HCT116 (cell line): ENCODE data around the gene CDH16. TPM values are rescaled to one million over a fixed set of nuclear protein-coding genes. Genes with fewer than 3 reads are reported as not detected.

ENCODE experiments used
- ATAC-seq: fragments of 200-7000 bp; cut with Tn5 transposase; 2 replicates; pipeline ENCODE4 v1.9.1; 2020; ENCODE audit warnings: mild to moderate bottlenecking, moderate library complexity
- BruUV-seq: library from RNA; stranded (reverse); fragments of 400-500 nt; replicated peaks from 2 replicates; lab custom pipeline; 2021; lab: Mats Ljungman, UMichigan
- CTCF ChIA-PET: fragments of 300-600 bp; sonication (Branson Sonifier 250); formaldehyde crosslinking; loops from one replicate; lab custom pipeline; 2021; ENCODE audit warnings: antibody characterized with exemption; lab: Charles Lee
- POLR2A ChIA-PET: fragments of 300-600, 350-600 bp; sonication (Branson Sonifier 250); formaldehyde crosslinking; loops from one replicate; lab custom pipeline; 2021; ENCODE audit warnings: antibody characterized with exemption; lab: Charles Lee
- RAD21 ChIA-PET, 2 experiments: fragments of 300-600 bp; sonication (Branson Sonifier 250); formaldehyde crosslinking; loops; one replicate each; lab custom pipeline; 2023; ENCODE audit warnings: low total read pairs in 2 of 2; ENCODE audit not compliant: uncharacterized antibody in 2 of 2, unreplicated experiment in 2 of 2, low non-redundant PET in 1 of 2; lab: Charles Lee
- DNase-seq: peaks from one replicate; pipeline ENCODE4 v3.0.0-alpha.2; 2010; ENCODE audit warnings: low read depth, low spot score
- H2AFZ ChIP-seq: fragments of 200-600 bp; shearing (Covaris generic), sonication (generic); 2 replicates; pipeline ENCODE4 v1.6.1; 2017; ENCODE audit warnings: low read depth, mixed run types, mixed read lengths, antibody characterized with exemption, low read length; ENCODE audit not compliant: poor library complexity, severe bottlenecking
- H3K27ac ChIP-seq: 2 replicates; pipeline ENCODE4 v1.5.1; 2012; ENCODE audit warnings: low read depth, low read length
- H3K27me3 ChIP-seq: fragments of 200-600 bp; sonication (generic); 2 replicates; pipeline ENCODE4 v1.6.1; 2016; ENCODE audit warnings: mixed run types, low read length, mixed read lengths; ENCODE audit not compliant: insufficient read depth
- H3K36me3 ChIP-seq, 2 experiments: fragments of 200-500 bp in 1 of 2; fragments of 200-600 bp in 1 of 2; sonication (Bioruptor generic) in 1 of 2; sonication (generic) in 1 of 2; 2 replicates each; pipeline versions ENCODE4 v1.5.1 to v1.6.1; 2014 to 2016; ENCODE audit warnings: low read length in 2 of 2, inconsistent platforms in 1 of 2, mixed read lengths in 1 of 2, mixed run types in 1 of 2; ENCODE audit not compliant: insufficient read depth in 2 of 2, control insufficient read depth in 1 of 2
- H3K4me1 ChIP-seq, 2 experiments: fragments of 200-600 bp in 1 of 2; sonication (generic) in 1 of 2; 2 replicates each; pipeline versions ENCODE4 v1.5.1 to v1.6.1; 2012 to 2017; ENCODE audit warnings: low read length in 2 of 2, inconsistent platforms in 1 of 2, mild to moderate bottlenecking in 1 of 2, mixed read lengths in 1 of 2, mixed run types in 1 of 2, moderate library complexity in 1 of 2; ENCODE audit not compliant: insufficient read depth in 2 of 2, control insufficient read depth in 1 of 2
- H3K4me2 ChIP-seq: fragments of 200-600 bp; sonication (generic); 2 replicates; pipeline ENCODE4 v1.6.1; 2017; ENCODE audit warnings: mixed run types, low read length, mixed read lengths
- H3K4me3 ChIP-seq, 2 experiments: fragments of 200-600 bp in 1 of 2; sonication (generic) in 1 of 2; replicated peaks in 1 of 2; 2 replicates each; pipeline ENCODE4 v1.5.1; 2011 to 2016; ENCODE audit warnings: low read length in 2 of 2, control low read depth in 1 of 2, low read depth in 1 of 2, mild to moderate bottlenecking in 1 of 2, mixed read lengths in 1 of 2, mixed run types in 1 of 2
- H3K79me2 ChIP-seq: fragments of 200-600 bp; sonication (generic); 2 replicates; pipeline ENCODE4 v1.6.1; 2017; ENCODE audit warnings: mild to moderate bottlenecking, mixed run types, low read length, moderate library complexity, mixed read lengths; ENCODE audit not compliant: insufficient read depth
- H3K9ac ChIP-seq: fragments of 200-600 bp; sonication (generic); 2 replicates; pipeline ENCODE4 v1.6.1; 2016; ENCODE audit warnings: low read length, mixed read lengths
- H3K9me2 ChIP-seq: fragments of 200-600 bp; sonication (generic), shearing (Covaris generic); 2 replicates; pipeline ENCODE4 v1.6.1; 2017; ENCODE audit warnings: mixed run types, mild to moderate bottlenecking, moderate library complexity; ENCODE audit not compliant: insufficient read depth
- H3K9me3 ChIP-seq, 2 experiments: fragments of 200-500 bp in 1 of 2; fragments of 200-600 bp in 1 of 2; sonication (Bioruptor generic) in 1 of 2; sonication (generic) in 1 of 2; 2 replicates each; pipeline ENCODE4 v1.6.1; 2014 to 2017; ENCODE audit warnings: low read length in 2 of 2, mixed read lengths in 2 of 2, inconsistent platforms in 1 of 2, low read depth in 1 of 2, mild to moderate bottlenecking in 1 of 2, mixed run types in 1 of 2, moderate library complexity in 1 of 2; ENCODE audit not compliant: control insufficient read depth in 1 of 2, insufficient read depth in 1 of 2
- H4K20me1 ChIP-seq: fragments of 200-600 bp; sonication (generic), shearing (Covaris generic); 2 replicates; pipeline ENCODE4 v1.6.1; 2017; ENCODE audit warnings: mixed run types, mild to moderate bottlenecking, moderate library complexity; ENCODE audit not compliant: insufficient read depth
- CBX3 ChIP-seq: IDR thresholded peaks from 2 replicates; pipeline ENCODE4 v1.6.1; 2012; ENCODE audit warnings: low read depth
- ELF1 ChIP-seq: IDR thresholded peaks from 2 replicates; pipeline ENCODE4 v1.6.1; 2012; ENCODE audit warnings: low read depth, borderline replicate concordance
- EZH2 ChIP-seq: fragments of 200-600 bp; sonication (generic); IDR thresholded peaks from 2 replicates; pipeline ENCODE4 v1.6.1; 2017; ENCODE audit warnings: antibody characterized with exemption, mixed run types
- EZH2phosphoT487 ChIP-seq: fragments of 200-600 bp; IDR thresholded peaks from 2 replicates; pipeline ENCODE4 v1.6.1; 2018; ENCODE audit warnings: antibody characterized with exemption, borderline replicate concordance
- FOSL1 ChIP-seq: IDR thresholded peaks from 2 replicates; pipeline ENCODE4 v1.6.1; 2012; ENCODE audit warnings: low read depth
- JUND ChIP-seq: IDR thresholded peaks from 2 replicates; pipeline ENCODE4 v1.6.1; 2012
- MAX ChIP-seq: IDR thresholded peaks from 2 replicates; pipeline ENCODE4 v1.6.1; 2012
- POLR2A ChIP-seq: IDR thresholded peaks from 2 replicates; pipeline ENCODE4 v1.7.0; 2011; ENCODE audit warnings: borderline replicate concordance; ENCODE audit not compliant: insufficient read depth, insufficient read length; ENCODE audit errors: extremely low read depth
- POLR2AphosphoS5 ChIP-seq: IDR thresholded peaks from 2 replicates; pipeline ENCODE4 v1.6.1; 2011; ENCODE audit warnings: mild to moderate bottlenecking, low read depth, low read length, moderate library complexity
- RAD21 ChIP-seq: IDR thresholded peaks from 2 replicates; pipeline ENCODE4 v1.6.1; 2012; ENCODE audit warnings: low read depth, mild to moderate bottlenecking
- REST ChIP-seq: IDR thresholded peaks from 2 replicates; pipeline ENCODE4 v1.6.1; 2012; ENCODE audit warnings: low read depth
- SRF ChIP-seq: IDR thresholded peaks from 2 replicates; pipeline ENCODE4 v1.6.1; 2012; ENCODE audit warnings: low read depth
- TCF7L2 ChIP-seq: IDR thresholded peaks from 2 replicates; pipeline ENCODE4 v1.7.0; 2011; ENCODE audit warnings: borderline replicate concordance, inconsistent platforms; ENCODE audit not compliant: insufficient read depth, insufficient read length; ENCODE audit errors: extremely low read depth
- YY1 ChIP-seq: IDR thresholded peaks from 2 replicates; pipeline ENCODE4 v1.6.1; 2011; ENCODE audit warnings: low read length, low read depth, moderate library complexity, mild to moderate bottlenecking; ENCODE audit not compliant: insufficient replicate concordance; ENCODE audit errors: extremely low read depth
- ZNF274 ChIP-seq: fragments of 200-500 bp; sonication (Bioruptor generic); IDR thresholded peaks from 2 replicates; pipeline ENCODE4 v1.6.1; 2014; ENCODE audit warnings: mild to moderate bottlenecking, low read depth, low read length, inconsistent platforms
- intact Hi-C: fragments of 100-400 bp; cut with micrococcal nuclease; formaldehyde crosslinking; loops from 2 replicates; pipeline ENCODE4 v1.10.0; 2022
- total RNA-seq: library from RNA; stranded (reverse); gene quantifications from one replicate; pipeline ENCODE4 v1.2.1, GENCODE V29; 2021; ENCODE audit not compliant: unreplicated experiment

CDH16 gene
- total RNA-seq, 1 experiment from 2014 or later = not detected

GRCh38 chr16:66920299-66920590 lies 1.6 kb upstream of the CDH16 start:
- no peaks in the 10 kb centered on the region for H4K20me1 ChIP-seq
- intact Hi-C loops = no loop called here
- RAD21 ChIA-PET = no interaction called here
- DNase-seq = no peak
- no peaks in the 10 kb centered on the region for H3K9me3 ChIP-seq
- H3K27me3 ChIP-seq = no peaks in the 10 kb centered on the region
- peaks cover 4 to 7% of the 10 kb centered on the region in 2 experiments; a peak in 3 of 4 replicates for H3K4me1 ChIP-seq
- TF ChIP-seq TCF7L2 (no peak), MAX (no peak), POLR2A (no peak), JUND (no peak), RAD21 (no peak), CBX3 (no peak), YY1 (no peak), ZNF274 (no peak), EZH2 (no peak)
- TF ChIP-seq, all 23 proteins: peak for 0
- no peak for ATAC-seq
- H3K36me3 ChIP-seq = no peaks in the 10 kb centered on the region
- POLR2A ChIA-PET = no interaction called here
- H3K79me2 ChIP-seq = no peaks in the 10 kb centered on the region
- CTCF ChIA-PET = interaction anchor here (1.4 to 1.9 kb wide), 2 partner anchors 11 to 47 kb away, joined by 3 to 5 read pairs; no protein-coding TSS in a partner anchor
- no peak overlapping the region for H3K4me2 ChIP-seq
- BruUV-seq = no TSS peak
- H3K4me3 ChIP-seq = no peak overlapping the region
- no peak overlapping the region for H2AFZ ChIP-seq
- H3K9ac ChIP-seq = no peak overlapping the region
- H3K9me2 ChIP-seq = no peaks in the 10 kb centered on the region
- H3K27ac ChIP-seq = no peak overlapping the region

DNA sequence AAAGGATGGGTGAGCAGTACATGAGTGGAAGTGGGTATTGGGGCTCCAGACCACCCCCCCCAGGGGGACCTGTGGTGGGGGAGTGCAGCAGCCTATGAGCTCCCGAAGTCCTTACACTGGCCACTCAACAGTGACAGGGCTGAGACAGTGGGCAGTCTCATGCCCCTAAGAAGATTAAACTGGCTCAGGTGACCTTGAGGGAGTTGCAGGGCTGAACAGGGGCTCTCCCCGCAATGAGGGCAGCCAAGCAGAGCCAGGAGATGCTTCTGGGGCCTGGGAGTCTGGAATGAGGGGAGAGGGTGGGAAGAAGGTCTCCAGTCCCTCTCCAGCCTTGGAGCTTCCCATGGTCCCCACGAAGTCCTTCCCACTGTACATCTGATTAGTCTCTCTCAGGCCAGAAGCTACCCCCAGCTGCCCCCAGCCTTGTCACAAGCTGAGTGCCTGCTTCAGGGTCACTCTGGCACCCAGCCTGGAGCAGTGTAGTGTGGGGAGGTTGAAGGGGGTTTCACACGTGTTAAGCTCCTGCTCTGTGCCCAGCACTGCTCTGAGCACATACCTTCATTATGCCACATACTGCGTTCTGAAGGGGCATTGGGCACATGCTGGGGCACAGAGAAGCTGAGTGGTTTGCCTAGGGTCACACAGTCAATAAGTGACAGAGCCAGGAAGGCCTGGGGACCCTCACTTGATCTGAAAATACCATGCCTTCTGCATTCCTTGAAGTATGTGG lies 1.0 kb upstream of the CDH16 start:
- no peak for ATAC-seq
- H2AFZ ChIP-seq = no peak overlapping the region
- no peak overlapping the region for H3K27ac ChIP-seq
- H4K20me1 ChIP-seq = no peaks in the 10 kb centered on the region
- CTCF ChIA-PET = interaction anchor here (1.4 to 1.9 kb wide), 2 partner anchors 10 to 47 kb away, joined by 3 to 5 read pairs; no protein-coding TSS in a partner anchor
- H3K9me3 ChIP-seq = no peaks in the 10 kb centered on the region
- no peak overlapping the region for H3K4me3 ChIP-seq
- POLR2A ChIA-PET = interaction anchor here (1.2 kb wide), 1 partner anchor 10 kb away, joined by 3 read pairs; no protein-coding TSS in a partner anchor
- BruUV-seq = no TSS peak
- no peaks in the 10 kb centered on the region for H3K79me2 ChIP-seq
- RAD21 ChIA-PET = no interaction called here
- no peaks in the 10 kb centered on the region for H3K9me2 ChIP-seq
- H3K4me2 ChIP-seq = no peak overlapping the region
- peaks cover 0 to 2% of the 10 kb centered on the region in 2 experiments; a peak in 2 of 4 replicates for H3K4me1 ChIP-seq
- no peak overlapping the region for H3K9ac ChIP-seq
- intact Hi-C loops = no loop called here
- H3K27me3 ChIP-seq = no peaks in the 10 kb centered on the region
- no peak for DNase-seq
- no peaks in the 10 kb centered on the region for H3K36me3 ChIP-seq
- TF ChIP-seq POLR2AphosphoS5 = no peak
- TF ChIP-seq YY1 = no peak
- TF ChIP-seq ELF1 = no peak
- TF ChIP-seq SRF = no peak
- TF ChIP-seq JUND = no peak
- no peak for TF ChIP-seq FOSL1
- TF ChIP-seq EZH2phosphoT487 = no peak
- no peak for TF ChIP-seq REST
- TF ChIP-seq EZH2 = no peak
